GM10248 (cell line): ENCODE data around the gene NT5DC1.

ENCODE experiments used
- CTCF ChIA-PET: fragments of 300-600 bp; sonication (Branson Sonifier 250); formaldehyde crosslinking; extraction: SDS; loops from one replicate; lab custom pipeline; 2021; ENCODE audit warnings: antibody characterized with exemption; lab: Yijun Ruan, JAX
- POLR2A ChIA-PET: fragments of 350-650 bp; sonication (Branson Sonifier 250); formaldehyde crosslinking; extraction: SDS; loops from one replicate; lab custom pipeline; 2020; ENCODE audit warnings: antibody characterized with exemption; lab: Yijun Ruan, JAX
- DNase-seq: peaks from one replicate; pipeline ENCODE4 v3.0.0; 2012; ENCODE audit errors: extremely low spot score
- CTCF ChIP-seq: IDR thresholded peaks from 2 replicates; pipeline ENCODE4 v1.5.1; 2012; ENCODE audit warnings: mild to moderate bottlenecking, low read depth; ENCODE audit errors: extremely low read depth, missing control alignments, control extremely low read depth

Gene NT5DC1

GRCh38 chr6:116218866-116219265 is 118.2 kb downstream of the NT5DC1 start:
- ChIA-PET POLR2A (no interaction called here), CTCF (interaction anchor here (1.0 to 4.9 kb wide), 14 partner anchors 9 to 405 kb away, joined by 3 to 24 read pairs (median 7); partner anchors contain the start of gene RWDD1)
- no peak for TF ChIP-seq CTCF
- DNase-seq: no peak

- TF ChIP-seq CTCF: no peak
- no peak for DNase-seq
- ChIA-PET CTCF (no interaction called here), POLR2A (no interaction called here)
These were observed 120.4 kb downstream of the NT5DC1 start for GRCh38 chr6:116221067-116221466.

- CTCF ChIA-PET: no interaction called here
- no peak for TF ChIP-seq CTCF
- no peak for DNase-seq
- POLR2A ChIA-PET: no interaction called here
These were observed 121.3 kb downstream of the NT5DC1 start for GRCh38 chr6:116221911-116222310.

- TF ChIP-seq CTCF: no peak
- CTCF ChIA-PET: interaction anchor here (1.1 to 1.3 kb wide), 3 partner anchors 8 to 65 kb away, joined by 3 to 4 read pairs (median 4); no protein-coding TSS in a partner anchor
- no peak for DNase-seq
- POLR2A ChIA-PET: no interaction called here
These were observed 122.7 kb downstream of the NT5DC1 start for GRCh38 chr6:116223355-116223754.

GRCh38 chr6:116229287-116229913 is 128.7 kb downstream of the NT5DC1 start:
- no peak for DNase-seq
- CTCF ChIA-PET: interaction anchor here (0.9 to 2.9 kb wide), 6 partner anchors 9 to 23 kb away, joined by 3 to 16 read pairs (median 4); no protein-coding TSS in a partner anchor
- TF ChIP-seq CTCF: no peak
- POLR2A ChIA-PET: no interaction called here

GRCh38 chr6:116234689-116235088 is 134.0 kb downstream of the NT5DC1 start:
- no peak for TF ChIP-seq CTCF
- ChIA-PET CTCF (interaction anchor here (0.7 to 1.6 kb wide), 2 partner anchors 13 to 16 kb away, joined by 3 to 5 read pairs; no protein-coding TSS in a partner anchor), POLR2A (no interaction called here)
- no peak for DNase-seq

GRCh38 chr6:116238083-116238482 is 137.4 kb downstream of the NT5DC1 start:
- DNase-seq: no peak
- TF ChIP-seq CTCF: no peak
- ChIA-PET POLR2A (no interaction called here), CTCF (interaction anchor here (1.1 to 1.6 kb wide), 2 partner anchors 9 to 22 kb away, joined by 3 to 5 read pairs; no protein-coding TSS in a partner anchor)
